Measurements from ENCODE around the gene ATP8B3.
"Not testable (repeated sequence)": the region's sequence is repeated elsewhere in the genome, so short reads cannot be mapped to it uniquely, and the experiment has no call there.

ATP8B3 gene

GRCh38 chr19:1814833-1815604, 2.9 kb upstream of the ATP8B3 start:
- DNase-seq (ENCODE audit: low read depth), result no peak

DNA sequence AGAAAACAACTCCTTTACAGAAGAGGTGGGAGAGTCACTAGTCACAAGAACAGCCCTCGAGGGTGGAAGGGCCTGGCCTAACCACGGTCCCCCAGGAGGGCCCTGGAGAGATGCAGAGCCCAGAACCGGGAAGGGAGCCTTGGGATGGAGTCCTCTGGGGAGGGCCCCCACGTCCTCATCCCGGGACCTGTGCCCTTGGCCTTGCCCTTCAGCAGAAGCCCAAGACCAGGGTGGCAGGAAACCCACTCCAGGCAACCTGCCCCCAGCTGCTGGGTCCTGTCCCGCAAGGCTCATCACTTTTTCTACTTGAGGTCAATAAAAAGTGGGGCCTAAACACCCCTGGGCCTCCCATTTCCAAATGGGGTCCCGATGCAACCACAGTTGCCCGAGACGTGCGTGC, 2.3 kb upstream of the ATP8B3 start:
- no peak for DNase-seq (ENCODE audit: low read depth)

- DNase-seq (ENCODE audit: low read depth), result no peak
Measured at GRCh38 chr19:1813192-1814182, 1.4 kb upstream of the ATP8B3 start.

GRCh38 chr19:1812426-1813191, 533 bp upstream of the ATP8B3 start:
- peak; percentile 55 for DNase-seq (ENCODE audit: low read depth)

GRCh38 chr19:1811472-1811894, 593 bp downstream of the ATP8B3 start:
- DNase-seq (ENCODE audit: low read depth), result peak; percentile 16

GRCh38 chr19:1810439-1811160, 1.5 kb downstream of the ATP8B3 start:
- no peak for DNase-seq (ENCODE audit: low read depth)

DNA sequence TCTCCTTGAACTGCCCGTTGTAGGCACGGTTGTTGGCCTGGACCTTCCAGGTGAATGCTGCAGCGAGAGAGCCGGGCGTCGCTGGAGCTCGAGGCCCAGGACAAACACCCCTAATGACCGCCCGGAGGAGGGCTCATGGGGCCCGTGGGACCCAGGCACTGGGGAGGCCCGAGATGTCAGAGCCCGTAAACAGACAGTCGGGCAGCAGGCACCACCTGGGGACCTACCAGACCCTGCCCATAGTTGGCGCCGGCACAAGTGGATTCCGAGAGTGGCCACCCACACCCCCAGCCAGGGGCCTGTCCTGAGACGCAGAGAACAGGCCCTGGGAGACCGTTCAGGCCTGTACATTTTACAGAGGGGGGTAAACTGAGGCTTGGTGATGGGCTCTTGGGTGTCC, 2.4 kb downstream of the ATP8B3 start:
- DNase-seq (ENCODE audit: low read depth), result no peak

- DNase-seq (ENCODE audit: low read depth), result no peak
Measured at GRCh38 chr19:1808395-1808731, 3.7 kb downstream of the ATP8B3 start.

DNA sequence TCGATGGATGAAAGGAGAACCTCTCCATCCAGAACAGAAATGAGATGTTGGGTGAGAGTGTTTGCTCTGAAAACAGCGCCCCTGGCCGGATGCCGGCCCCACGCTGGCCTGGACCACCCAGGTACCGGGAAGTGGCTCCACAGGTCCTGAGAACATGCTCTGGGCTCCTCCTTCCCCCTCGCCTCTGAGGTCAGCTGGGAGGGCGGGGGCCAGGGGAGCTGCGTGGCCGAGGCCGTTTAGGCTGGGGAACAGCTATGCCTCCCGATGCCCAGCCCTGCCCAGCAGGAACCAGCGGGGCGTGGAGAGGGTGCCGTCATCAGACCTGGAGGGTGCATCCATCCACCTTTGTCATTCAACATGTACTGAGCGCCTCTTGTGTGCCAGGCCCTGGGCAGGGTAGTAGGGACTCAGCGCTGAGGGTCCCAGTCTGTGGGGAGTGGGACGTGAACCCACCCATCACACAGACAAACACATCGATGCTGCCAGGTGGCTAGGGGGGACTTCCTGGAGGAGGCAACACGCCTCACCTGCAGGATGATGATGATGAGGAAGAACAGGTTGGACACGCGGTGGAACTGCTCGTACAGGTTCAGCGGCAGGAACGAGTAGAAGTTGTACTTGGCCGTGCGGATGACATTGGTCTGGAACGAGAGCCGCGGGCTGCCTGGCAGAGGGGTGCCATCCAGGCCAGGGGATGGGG, 4.2 kb downstream of the ATP8B3 start:
- no peak for DNase-seq (ENCODE audit: low read depth)

- no peak for DNase-seq (ENCODE audit: low read depth)
Measured at GRCh38 chr19:1807030-1807694, 4.9 kb downstream of the ATP8B3 start.

- no peak for DNase-seq (ENCODE audit: low read depth)
Measured at GRCh38 chr19:1806184-1807029, 5.7 kb downstream of the ATP8B3 start.

DNA sequence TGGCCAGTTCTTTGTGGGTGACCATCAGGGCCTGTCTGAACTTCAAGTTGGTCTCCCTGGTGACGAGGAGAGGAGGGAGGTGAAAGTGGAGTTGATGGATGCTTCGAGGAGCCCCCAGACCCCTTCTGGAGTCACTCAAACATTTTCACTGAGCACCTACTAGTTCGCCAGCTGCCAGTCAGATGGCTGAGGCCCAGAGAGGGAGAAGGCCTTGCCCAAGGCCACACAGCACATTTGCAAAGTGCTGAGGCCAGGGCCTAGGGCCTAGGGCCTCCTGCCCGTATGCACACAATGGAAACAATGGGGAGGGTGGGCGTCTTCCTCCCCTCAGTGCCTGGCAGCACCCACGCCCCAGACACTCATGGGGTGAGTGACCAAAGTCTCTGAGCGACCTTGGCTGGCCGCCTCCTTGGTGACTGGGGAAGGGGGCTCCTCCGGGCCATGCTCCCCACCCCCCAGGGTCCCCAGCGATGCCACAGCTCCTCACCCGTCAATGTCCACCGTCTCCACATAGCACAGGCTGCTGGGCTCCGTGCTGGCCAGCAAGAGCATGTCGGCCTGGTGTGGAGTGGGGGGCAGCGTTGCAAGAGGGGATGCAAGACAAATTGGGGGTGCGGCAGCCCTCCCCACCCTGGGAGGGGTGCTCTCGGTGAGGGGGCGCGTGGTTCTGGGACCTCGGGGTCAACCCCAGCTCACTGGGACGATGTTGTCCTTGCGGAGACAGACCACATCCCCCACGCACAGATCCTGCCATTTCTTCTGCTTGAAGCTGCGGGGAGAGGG, 6.5 kb downstream of the ATP8B3 start:
- no peak for DNase-seq (ENCODE audit: low read depth)

DNA sequence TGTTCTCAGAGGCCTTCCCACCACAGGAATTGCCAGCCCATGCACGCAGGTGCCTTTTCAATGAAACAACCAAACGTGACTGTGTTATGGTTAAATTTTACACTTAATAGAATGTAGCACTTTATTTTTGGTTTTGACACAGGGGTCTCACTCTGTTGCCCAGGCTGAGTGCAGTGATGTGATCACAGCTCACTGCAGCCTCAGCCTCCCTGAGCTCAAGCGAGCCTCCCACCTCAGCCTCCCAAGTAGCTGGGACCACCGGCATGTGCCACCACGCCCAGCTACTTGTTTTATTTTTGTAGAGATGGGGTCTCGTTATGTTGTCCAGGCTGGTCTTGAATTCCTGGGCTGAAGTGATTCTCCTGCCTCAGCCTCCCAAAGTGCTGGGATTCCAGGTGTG, 7.2 kb downstream of the ATP8B3 start:
- DNase-seq (ENCODE audit: low read depth), result no peak

DNA sequence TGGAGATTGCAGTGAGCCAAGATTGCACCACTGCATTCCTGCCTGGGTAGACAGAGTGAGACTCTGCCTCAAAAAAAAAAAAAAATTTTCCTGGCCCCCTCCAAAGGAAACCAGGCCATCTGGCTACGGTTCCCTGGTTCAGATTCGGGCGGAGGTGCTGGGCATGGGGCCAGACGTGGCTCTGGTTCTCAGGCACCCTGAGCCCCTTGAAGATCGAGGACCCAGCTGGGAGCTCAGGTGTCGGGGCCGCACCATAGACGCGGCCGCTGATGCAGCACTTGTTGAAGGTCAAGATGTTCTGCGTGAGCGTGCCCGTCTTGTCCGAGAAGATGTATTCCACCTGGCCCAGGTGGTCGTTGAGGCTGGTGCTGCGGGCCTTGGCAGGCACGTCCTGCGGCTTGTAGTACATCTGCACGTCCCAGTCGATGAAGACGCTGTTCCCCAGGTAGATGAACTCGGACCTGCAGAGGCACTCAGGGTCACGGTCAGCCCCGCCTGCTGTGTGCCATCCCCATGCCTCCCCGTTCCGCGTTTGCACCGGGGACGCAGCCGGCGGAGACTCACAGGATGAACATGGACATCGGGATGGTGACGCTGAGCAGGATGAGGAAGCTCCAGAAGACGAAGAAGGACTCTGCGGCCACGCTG, 12.3 kb downstream of the ATP8B3 start:
- DNase-seq (ENCODE audit: low read depth), result no peak

DNA sequence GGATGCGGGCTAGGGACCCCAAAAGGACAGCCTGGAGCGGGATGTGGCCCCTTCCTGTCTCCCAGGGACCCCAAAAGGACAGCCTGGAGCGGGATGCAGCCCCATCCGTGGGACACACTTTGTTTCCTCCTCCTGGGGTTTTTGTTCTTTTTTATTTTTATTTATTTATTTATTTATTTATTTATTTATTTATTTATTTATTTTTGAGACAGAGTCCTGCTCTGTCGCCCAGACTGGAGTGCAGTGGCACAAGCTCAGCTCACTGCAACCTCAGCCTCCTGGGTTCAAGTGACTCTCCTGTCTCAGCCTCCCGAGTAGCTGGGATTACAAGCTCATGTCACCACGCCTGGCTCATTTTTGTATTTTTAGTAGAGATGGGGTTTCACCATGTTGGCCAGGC, 14.8 kb downstream of the ATP8B3 start:
- not testable (repeated sequence) for DNase-seq (ENCODE audit: low read depth)

DNA sequence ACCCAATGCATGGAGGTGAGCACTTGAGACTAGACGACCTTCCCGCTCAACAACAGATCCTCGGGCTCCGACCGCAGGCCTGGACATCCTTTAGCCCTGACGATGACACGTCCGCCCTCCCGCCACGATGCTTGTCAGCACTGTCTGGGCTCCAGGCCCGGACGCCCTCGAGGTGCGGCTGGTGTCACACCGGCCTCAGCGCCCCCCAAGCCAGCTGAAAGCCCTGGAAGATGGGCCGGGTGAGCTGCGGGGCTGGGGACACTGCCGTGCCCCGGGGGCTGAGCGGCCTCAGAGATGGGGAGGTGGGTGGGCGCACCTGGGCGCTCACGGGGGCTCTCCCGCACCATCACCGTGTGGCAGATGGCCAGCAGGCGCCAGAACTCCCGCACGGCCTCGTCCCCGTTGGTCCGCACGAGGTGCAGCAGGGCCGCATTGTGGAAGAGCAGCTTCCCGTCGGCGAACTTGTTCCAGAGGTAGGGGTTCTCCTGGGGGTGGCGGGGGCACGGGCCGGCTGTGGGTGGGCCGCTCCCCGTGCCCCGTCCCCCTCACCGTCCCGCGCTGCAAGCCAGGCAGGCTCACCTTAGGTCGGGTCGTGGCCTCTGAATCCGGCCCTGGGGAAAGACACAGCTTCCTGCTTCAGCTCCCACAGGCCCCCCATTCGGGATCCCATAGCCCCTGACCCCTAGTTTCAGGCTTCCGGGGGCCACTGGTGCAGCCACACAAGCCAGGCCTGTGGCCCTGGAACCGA, 15.5 kb downstream of the ATP8B3 start:
- DNase-seq (ENCODE audit: low read depth), result no peak

DNA sequence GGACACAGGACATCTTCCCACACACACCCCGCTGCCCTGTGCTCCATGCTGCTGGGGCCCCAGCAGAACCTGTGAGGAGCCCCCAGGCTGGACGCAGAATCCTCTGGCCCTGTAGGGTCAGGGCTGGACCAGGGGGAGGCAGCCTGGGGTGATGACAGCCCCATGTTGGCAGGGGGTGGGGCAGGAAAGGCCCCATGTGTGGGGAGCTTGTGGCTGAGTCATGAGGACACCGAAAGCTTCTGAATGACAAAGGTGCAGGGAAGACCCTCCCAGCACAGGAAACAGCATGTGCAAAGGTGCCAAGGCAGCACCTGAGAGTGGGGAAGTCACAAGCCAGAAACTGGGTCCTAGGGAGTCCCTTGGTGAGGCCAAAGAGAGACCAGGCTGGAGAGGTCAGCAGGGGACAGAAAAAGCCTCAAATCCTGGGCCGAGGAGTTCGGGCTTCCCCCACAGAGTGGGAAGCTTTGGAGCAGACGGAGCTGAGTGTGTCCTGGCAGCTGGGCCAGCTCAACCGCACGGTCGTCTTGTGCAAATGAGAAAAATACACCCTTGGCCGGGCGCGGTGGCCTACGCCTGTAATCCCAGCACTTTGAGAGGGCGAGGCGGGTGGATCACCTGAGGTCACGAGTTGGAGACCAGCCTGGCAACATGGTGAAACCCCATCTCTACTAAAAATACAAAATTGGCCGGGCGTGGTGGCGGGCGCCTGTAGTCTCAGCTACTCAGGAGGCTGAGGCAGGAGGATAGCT, 17.5 kb downstream of the ATP8B3 start:
- DNase-seq (ENCODE audit: low read depth), result no peak
